B cell (primary cell): Measurements from ENCODE around the gene LGSN.

ENCODE experiments used
- EZH2 ChIP-seq: IDR thresholded peaks from 2 replicates; pipeline ENCODE4 v1.6.1; 2012; ENCODE audit warnings: borderline replicate concordance, low read depth, mild to moderate bottlenecking, moderate library complexity, low read length; ENCODE audit not compliant: insufficient read depth, poor library complexity, severe bottlenecking
- TF ChIP-seq, protein P1 (sequence below): fragments of 200-600 bp; IDR thresholded peaks from one replicate; pipeline ENCODE4 v1.8.0; 2022; ENCODE audit warnings: antibody characterized with exemption, mild to moderate bottlenecking

DNA sequence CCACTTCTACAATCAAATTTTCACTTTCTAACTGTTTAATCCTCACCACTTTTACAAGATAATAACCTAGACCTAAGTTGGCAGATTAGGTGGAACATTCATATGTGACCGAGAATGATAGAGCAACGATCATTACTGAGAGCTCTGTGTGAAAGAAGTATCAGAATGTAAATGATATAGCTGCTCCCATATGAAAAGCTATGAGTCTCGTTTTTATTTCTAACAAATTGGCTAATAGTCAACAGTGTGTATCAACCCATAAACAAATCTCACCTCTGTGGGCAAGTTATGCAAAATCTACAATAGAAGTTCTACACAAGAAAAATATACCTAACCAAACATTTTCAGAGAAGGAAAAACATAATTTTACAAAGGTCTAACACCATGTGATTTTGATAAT is 3.7 kb downstream of the LGSN start:
- TF ChIP-seq, protein P1, sequence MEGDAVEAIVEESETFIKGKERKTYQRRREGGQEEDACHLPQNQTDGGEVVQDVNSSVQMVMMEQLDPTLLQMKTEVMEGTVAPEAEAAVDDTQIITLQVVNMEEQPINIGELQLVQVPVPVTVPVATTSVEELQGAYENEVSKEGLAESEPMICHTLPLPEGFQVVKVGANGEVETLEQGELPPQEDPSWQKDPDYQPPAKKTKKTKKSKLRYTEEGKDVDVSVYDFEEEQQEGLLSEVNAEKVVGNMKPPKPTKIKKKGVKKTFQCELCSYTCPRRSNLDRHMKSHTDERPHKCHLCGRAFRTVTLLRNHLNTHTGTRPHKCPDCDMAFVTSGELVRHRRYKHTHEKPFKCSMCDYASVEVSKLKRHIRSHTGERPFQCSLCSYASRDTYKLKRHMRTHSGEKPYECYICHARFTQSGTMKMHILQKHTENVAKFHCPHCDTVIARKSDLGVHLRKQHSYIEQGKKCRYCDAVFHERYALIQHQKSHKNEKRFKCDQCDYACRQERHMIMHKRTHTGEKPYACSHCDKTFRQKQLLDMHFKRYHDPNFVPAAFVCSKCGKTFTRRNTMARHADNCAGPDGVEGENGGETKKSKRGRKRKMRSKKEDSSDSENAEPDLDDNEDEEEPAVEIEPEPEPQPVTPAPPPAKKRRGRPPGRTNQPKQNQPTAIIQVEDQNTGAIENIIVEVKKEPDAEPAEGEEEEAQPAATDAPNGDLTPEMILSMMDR: no peak
- no peak for TF ChIP-seq EZH2
